GM04503 (cell line): ENCODE measurements around the gene ARL10.

Source experiments
- DNase-seq: peaks from one replicate; pipeline ENCODE4 v3.0.0-alpha.2; 2012; ENCODE audit warnings: low read depth

Gene ARL10

GRCh38 chr5:176365351-176366231 is at the start of gene ARL10:
TSS of gene ARL10 (plus strand) at chr5:176365487. CDS start at chr5:176365564, 77 bp downstream.
- DNase-seq, result no peak

GRCh38 chr5:176317534-176318374 is 47.5 kb upstream of the ARL10 start:
- no peak for DNase-seq

- no peak for DNase-seq
Observed at GRCh38 chr5:176319827-176320554, 45.3 kb upstream of the ARL10 start.

GRCh38 chr5:176320577-176320976 is 44.7 kb upstream of the ARL10 start:
- no peak for DNase-seq

GRCh38 chr5:176334031-176334770 is 31.1 kb upstream of the ARL10 start:
- DNase-seq, result no peak

- DNase-seq, result no peak
Observed at GRCh38 chr5:176337913-176338312, 27.4 kb upstream of the ARL10 start.

GRCh38 chr5:176339304-176339703 is 26.0 kb upstream of the ARL10 start:
- no peak for DNase-seq

GRCh38 chr5:176341325-176342157 is 23.7 kb upstream of the ARL10 start:
- no peak for DNase-seq

- DNase-seq, result no peak
Observed at GRCh38 chr5:176342158-176342483, 23.2 kb upstream of the ARL10 start.

GRCh38 chr5:176342766-176343458 is 22.4 kb upstream of the ARL10 start:
- DNase-seq, result no peak

- no peak for DNase-seq
Observed at GRCh38 chr5:176350416-176350815, 14.9 kb upstream of the ARL10 start.

- no peak for DNase-seq
Observed at GRCh38 chr5:176352116-176352878, 13.0 kb upstream of the ARL10 start.

GRCh38 chr5:176353533-176353932 is 11.8 kb upstream of the ARL10 start:
- DNase-seq, result no peak

- no peak for DNase-seq
Observed at GRCh38 chr5:176355400-176356178, 9.7 kb upstream of the ARL10 start.

- DNase-seq, result no peak
Observed at GRCh38 chr5:176356179-176356566, 9.1 kb upstream of the ARL10 start.

GRCh38 chr5:176359658-176360057 is 5.6 kb upstream of the ARL10 start:
- no peak for DNase-seq

- no peak for DNase-seq
Observed at GRCh38 chr5:176360894-176361436, 4.3 kb upstream of the ARL10 start.
